IMR-90 (cell line): ENCODE results near the gene ALDH3A2. TPM values are rescaled to one million over a fixed set of nuclear protein-coding genes. Genes with fewer than 3 reads are reported as not detected.

Source experiments
- ATAC-seq: fragments of 200-7000 bp; cut with Tn5 transposase; 2 replicates; pipeline ENCODE4 v1.9.1; 2020; ENCODE audit warnings: low read depth, mild to moderate bottlenecking, moderate library complexity
- BruUV-seq: library from RNA; stranded (reverse); fragments of 400-500 nt; replicated peaks from 2 replicates; lab custom pipeline; 2021; lab: Mats Ljungman, UMichigan
- CTCF ChIA-PET: fragments of 300-600 bp; formaldehyde crosslinking; extraction: SDS; loops from one replicate; lab custom pipeline; 2021; ENCODE audit warnings: antibody characterized with exemption; lab: Yijun Ruan, JAX
- POLR2A ChIA-PET: fragments of 300-600 bp; sonication (Branson Sonifier 250); formaldehyde crosslinking; loops from one replicate; lab custom pipeline; 2022; ENCODE audit warnings: antibody characterized with exemption; ENCODE audit not compliant: unreplicated experiment; lab: Charles Lee
- DNase-seq: peaks from one replicate; pipeline ENCODE4 v3.0.0; 2013
- H2AFZ ChIP-seq: replicated peaks from 2 replicates; pipeline ENCODE3; 2013; ENCODE audit warnings: low read length, mild to moderate bottlenecking; ENCODE audit not compliant: poor library complexity
- H2AK5ac ChIP-seq: 2 replicates; pipeline ENCODE4 v1.6.1; 2013; ENCODE audit warnings: low read depth, low read length, inconsistent platforms
- H2AK9ac ChIP-seq: replicated peaks from 2 replicates; pipeline ENCODE3; 2013; ENCODE audit warnings: mild to moderate bottlenecking, low read depth, low read length, moderate library complexity; ENCODE audit not compliant: poor library complexity
- H2BK120ac ChIP-seq: 2 replicates; pipeline ENCODE4 v1.6.1; 2013; ENCODE audit warnings: low read depth, low read length, inconsistent platforms
- H2BK15ac ChIP-seq: 3 replicates; pipeline ENCODE4 v1.6.1; 2013; ENCODE audit warnings: low read depth, low read length, inconsistent platforms
- H2BK20ac ChIP-seq: 2 replicates; pipeline ENCODE4 v1.6.1; 2013; ENCODE audit warnings: low read depth, mild to moderate bottlenecking, inconsistent platforms, low read length, moderate library complexity
- H2BK5ac ChIP-seq: 2 replicates; pipeline ENCODE4 v1.6.1; 2013; ENCODE audit warnings: mild to moderate bottlenecking, low read depth, low read length, inconsistent platforms; ENCODE audit not compliant: poor library complexity, severe bottlenecking
- H3K14ac ChIP-seq: replicated peaks from 2 replicates; pipeline ENCODE4 v1.6.1; 2013; ENCODE audit warnings: low read depth, low read length, inconsistent platforms
- H3K18ac ChIP-seq: 2 replicates; pipeline ENCODE4 v1.6.1; 2013; ENCODE audit warnings: low read depth, low read length, control low read depth
- H3K23ac ChIP-seq: 2 replicates; pipeline ENCODE4 v1.6.1; 2013; ENCODE audit warnings: low read depth, low read length, inconsistent platforms
- H3K27ac ChIP-seq: 2 replicates; pipeline ENCODE4 v1.5.1; 2013; ENCODE audit warnings: mild to moderate bottlenecking, control low read depth, low read length; ENCODE audit not compliant: insufficient read depth
- H3K27me3 ChIP-seq: 2 replicates; pipeline ENCODE4 v1.6.1; 2013; ENCODE audit warnings: low read length; ENCODE audit not compliant: control insufficient read depth, insufficient read depth
- H3K36me3 ChIP-seq: 2 replicates; pipeline ENCODE4 v1.6.1; 2013; ENCODE audit warnings: low read length, mixed read lengths; ENCODE audit not compliant: control insufficient read depth, insufficient read depth
- H3K4ac ChIP-seq: 2 replicates; pipeline ENCODE4 v1.6.1; 2013; ENCODE audit warnings: low read depth, low read length, inconsistent platforms
- H3K4me1 ChIP-seq: 2 replicates; pipeline ENCODE4 v1.6.1; 2013; ENCODE audit warnings: low read length, mixed read lengths; ENCODE audit not compliant: control insufficient read depth, insufficient read depth
- H3K4me2 ChIP-seq: 2 replicates; pipeline ENCODE4 v1.6.1; 2013; ENCODE audit warnings: low read depth, mild to moderate bottlenecking, control low read depth, low read length, moderate library complexity
- H3K4me3 ChIP-seq: 2 replicates; pipeline ENCODE4 v1.5.1; 2013; ENCODE audit warnings: low read depth, mild to moderate bottlenecking, control low read depth, low read length, moderate library complexity; ENCODE audit not compliant: insufficient read depth
- H3K56ac ChIP-seq: 2 replicates; pipeline ENCODE4 v1.6.1; 2013; ENCODE audit warnings: low read length, inconsistent platforms; ENCODE audit not compliant: insufficient read depth; ENCODE audit errors: extremely low read depth
- H3K79me1 ChIP-seq, 2 experiments: 2 replicates each; pipeline ENCODE4 v1.6.1; 2013; ENCODE audit warnings: low read length in 2 of 2, inconsistent platforms in 1 of 2, low read depth in 1 of 2
- H3K9ac ChIP-seq: 2 replicates; pipeline ENCODE4 v1.6.1; 2013; ENCODE audit warnings: low read depth, low read length, control low read depth
- H3K9me1 ChIP-seq: 2 replicates; pipeline ENCODE4 v1.6.1; 2013; ENCODE audit warnings: low read length, inconsistent platforms; ENCODE audit not compliant: insufficient read depth
- H3K9me3 ChIP-seq: 2 replicates; pipeline ENCODE4 v1.6.1; 2013; ENCODE audit warnings: low read length; ENCODE audit not compliant: control insufficient read depth, insufficient read depth
- H4K20me1 ChIP-seq: 2 replicates; pipeline ENCODE4 v1.6.1; 2013; ENCODE audit warnings: low read length, inconsistent platforms; ENCODE audit not compliant: insufficient read depth
- H4K5ac ChIP-seq: 2 replicates; pipeline ENCODE4 v1.6.1; 2013; ENCODE audit warnings: mild to moderate bottlenecking, low read depth, low read length, control low read depth
- H4K8ac ChIP-seq, 2 experiments: 2 replicates each; pipeline ENCODE4 v1.6.1; 2013; ENCODE audit warnings: low read depth in 2 of 2, low read length in 2 of 2, control low read depth in 1 of 2, inconsistent platforms in 1 of 2
- H4K91ac ChIP-seq: 2 replicates; pipeline ENCODE4 v1.6.1; 2013; ENCODE audit warnings: low read depth, low read length, inconsistent platforms; ENCODE audit not compliant: insufficient read depth
- BHLHE40 ChIP-seq: fragments of 150-350 bp; IDR thresholded peaks from 2 replicates; pipeline ENCODE4 v1.6.1; 2016; ENCODE audit warnings: mild to moderate bottlenecking, low read depth, low read length
- CEBPB ChIP-seq: IDR thresholded peaks from 2 replicates; pipeline ENCODE4 v1.6.1; 2012; ENCODE audit warnings: low read depth, low read length, improper control_type of control experiment
- CHD1 ChIP-seq: IDR thresholded peaks from 2 replicates; pipeline ENCODE4 v1.6.1; 2012; ENCODE audit warnings: low read depth, low read length, improper control_type of control experiment
- CTCF ChIP-seq: conservative IDR thresholded peaks from 2 replicates; pipeline ENCODE4 v1.5.1; 2012; ENCODE audit warnings: mild to moderate bottlenecking, low read depth, low read length, improper control_type of control experiment
- ELK1 ChIP-seq: fragments of 150-350 bp; IDR thresholded peaks from 2 replicates; pipeline ENCODE4 v1.6.1; 2016; ENCODE audit warnings: low read depth, mild to moderate bottlenecking, low read length, moderate library complexity, borderline replicate concordance
- FOS ChIP-seq: fragments of 150-350 bp; IDR thresholded peaks from 2 replicates; pipeline ENCODE4 v1.6.1; 2016; ENCODE audit warnings: low read depth, low read length
- MAFK ChIP-seq: IDR thresholded peaks from 2 replicates; pipeline ENCODE4 v1.6.1; 2012; ENCODE audit warnings: low read depth, low read length, improper control_type of control experiment
- MAZ ChIP-seq: IDR thresholded peaks from 2 replicates; pipeline ENCODE4 v1.6.1; 2012; ENCODE audit warnings: low read depth, mild to moderate bottlenecking, low read length, improper control_type of control experiment, moderate library complexity, borderline replicate concordance
- MXI1 ChIP-seq: IDR thresholded peaks from 2 replicates; pipeline ENCODE4 v1.6.1; 2012; ENCODE audit warnings: low read depth, mild to moderate bottlenecking, low read length, moderate library complexity, borderline replicate concordance
- NFE2L2 ChIP-seq: fragments of 150-350 bp; IDR thresholded peaks from 2 replicates; pipeline ENCODE4 v1.6.1; 2016; ENCODE audit warnings: low read depth, mild to moderate bottlenecking, low read length
- POLR2A ChIP-seq: IDR thresholded peaks from 2 replicates; pipeline ENCODE4 v1.6.1; 2012; ENCODE audit warnings: mild to moderate bottlenecking, low read depth, low read length
- RAD21 ChIP-seq: IDR thresholded peaks from 2 replicates; pipeline ENCODE4 v1.6.1; 2012; ENCODE audit warnings: low read length, improper control_type of control experiment
- RCOR1 ChIP-seq: IDR thresholded peaks from 2 replicates; pipeline ENCODE4 v1.6.1; 2012; ENCODE audit warnings: mild to moderate bottlenecking, low read length, improper control_type of control experiment; ENCODE audit not compliant: insufficient replicate concordance
- RFX5 ChIP-seq: IDR thresholded peaks from 2 replicates; pipeline ENCODE4 v1.8.0; 2012; ENCODE audit warnings: low read depth, mild to moderate bottlenecking, low read length, moderate library complexity
- SMC3 ChIP-seq: fragments of 150-350 bp; IDR thresholded peaks from 2 replicates; pipeline ENCODE4 v1.6.1; 2016; ENCODE audit warnings: low read depth, mild to moderate bottlenecking, antibody characterized with exemption, low read length, moderate library complexity
- USF2 ChIP-seq: fragments of 150-350 bp; IDR thresholded peaks from 2 replicates; pipeline ENCODE4 v1.6.1; 2017; ENCODE audit warnings: mild to moderate bottlenecking, antibody characterized with exemption, low read length, low read depth
- WGBS, 2 experiments: methylation state at CpG; one replicate each; pipeline versions ENCODE4 v1.1.5 to v1.1.7; 2013; ENCODE audit warnings: missing lambda C conversion rate in 2 of 2; ENCODE audit not compliant: insufficient read length in 1 of 2; ENCODE audit errors: extremely low coverage in 2 of 2; 5-methylcytosine and 5-hydroxymethylcytosine counted together
- dilution Hi-C: fragments of 300-500 bp; cut with HindIII; formaldehyde crosslinking; loops from one replicate; pipeline ENCODE4 v1.14.3; 2018; ENCODE audit warnings: low sequenced_read_pairs; ENCODE audit not compliant: unreplicated experiment
- in situ Hi-C: fragments of 300-500 bp; cut with MboI; formaldehyde crosslinking; loops from 3 replicates; pipeline ENCODE4 v1.14.3; 2019; ENCODE audit warnings: low sequenced_read_pairs, inconsistent platforms, mixed read lengths
- intact Hi-C: fragments of 100-400 bp; cut with micrococcal nuclease; formaldehyde crosslinking; loops from 2 replicates; pipeline ENCODE4 v1.10.0; 2022
- polyA plus RNA-seq, 3 experiments: library from polyadenylated mRNA; depleted of rRNA; stranded (reverse); fragments of >200 nt; gene quantifications; 2 replicates each; pipeline ENCODE4 v1.2.3, GENCODE V29; 2012; ENCODE audit warnings: low replicate concordance in 1 of 3
- total RNA-seq: library from RNA; depleted of rRNA; stranded (reverse); fragments of >200 nt; gene quantifications from 2 replicates; pipeline ENCODE4 v1.2.3, GENCODE V29; 2012

ALDH3A2 gene
- total and polyA plus RNA-seq, 2 of the 4 experiments (the other 2 are of a cell fraction) = 4.0 to 7.9 TPM

GRCh38 chr17:19664821-19665181, 16.2 kb downstream of the ALDH3A2 start:
- Histone ChIP-seq H3K9me1 (no peaks in the 10 kb centered on the region), H4K91ac (no peak overlapping the region), H4K8ac (no peak overlapping the region), H3K4me2 (no peak overlapping the region), H3K4ac (no peak overlapping the region), H2AK9ac (no peak overlapping the region), H2BK5ac (no peak overlapping the region), H4K20me1 (no peaks in the 10 kb centered on the region), H2BK15ac (no peak overlapping the region), H3K27ac (no peak overlapping the region), H2BK20ac (no peak overlapping the region), H2AFZ (no peak overlapping the region), H3K36me3 (peaks cover 2% of the 10 kb centered on the region; the same call in 1 of the 2 replicates), H2BK120ac (no peak overlapping the region), H3K4me3 (no peak overlapping the region), H3K27me3 (no peaks in the 10 kb centered on the region), H4K5ac (no peak overlapping the region), H3K79me1 (no peaks in the 10 kb centered on the region), H3K23ac (no peak overlapping the region), H3K9me3 (no peaks in the 10 kb centered on the region), H3K18ac (no peak overlapping the region), H2AK5ac (no peak overlapping the region), H3K9ac (no peak overlapping the region), H3K56ac (no peak overlapping the region), H3K14ac (no peak overlapping the region), H3K4me1 (no peaks in the 10 kb centered on the region)
- WGBS, 2 experiments = no CpG with 5 or more reads among the region's 4 CpGs
- dilution Hi-C loops (no loop called here), in situ Hi-C loops (no loop called here), intact Hi-C loops (no loop called here)
- CTCF ChIA-PET = no interaction called here
- DNase-seq (no peak), ATAC-seq (no peak)
- POLR2A ChIA-PET = no interaction called here
- TF ChIP-seq CEBPB (no peak), RCOR1 (no peak), FOS (no peak), MXI1 (no peak), CTCF (no peak), RAD21 (no peak), POLR2A (no peak), ELK1 (no peak), NFE2L2 (no peak), CHD1 (no peak), SMC3 (no peak), MAZ (no peak), BHLHE40 (no peak), USF2 (no peak), RFX5 (no peak), MAFK (no peak)
- BruUV-seq = no TSS peak
